Stimulated activated CD4-positive, alpha-beta T cell treated with anti-CD3 and anti-CD28 coated beads, TNF-alpha, amount 100 ng/mL, for 1 hour (primary cell): ENCODE results near the gene PRPF6.
"Not testable (repeated sequence)": the region's sequence is repeated elsewhere in the genome, so short reads cannot be mapped to it uniquely, and the experiment has no call there.

Experiments used
- DNase-seq, 3 donors: peaks; one replicate each; pipeline ENCODE4 v3.0.0-alpha.2; 2020; ENCODE audit warnings: low read depth in 3 of 3, low spot score in 1 of 3

PRPF6 gene

DNA sequence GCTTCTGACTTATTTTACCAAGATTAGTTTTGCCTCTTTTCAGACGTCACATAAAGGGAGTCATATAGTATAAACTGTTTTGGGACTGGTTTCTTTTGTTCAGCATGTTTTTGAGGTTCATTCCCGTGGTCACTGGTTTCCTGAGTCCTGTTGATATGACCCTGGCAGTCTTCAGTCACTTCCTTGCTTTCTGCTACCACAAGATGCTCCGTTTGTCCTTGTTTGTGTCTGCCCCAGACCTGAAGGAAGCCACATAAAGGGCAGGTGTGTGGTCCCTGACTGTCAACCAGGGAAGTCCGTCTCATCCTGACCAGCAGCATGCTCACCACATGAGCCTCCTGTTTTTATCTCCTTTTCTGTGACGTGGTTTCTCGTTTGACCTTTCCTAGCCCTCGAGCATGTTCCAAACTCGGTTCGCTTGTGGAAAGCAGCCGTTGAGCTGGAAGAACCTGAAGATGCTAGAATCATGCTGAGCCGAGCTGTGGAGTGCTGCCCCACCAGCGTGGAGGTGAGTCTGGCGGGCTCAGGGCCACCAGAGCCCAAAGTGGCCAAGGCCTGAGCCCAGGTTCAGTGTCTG is 29.0 kb downstream of the PRPF6 start:
- no peak for DNase-seq

DNA sequence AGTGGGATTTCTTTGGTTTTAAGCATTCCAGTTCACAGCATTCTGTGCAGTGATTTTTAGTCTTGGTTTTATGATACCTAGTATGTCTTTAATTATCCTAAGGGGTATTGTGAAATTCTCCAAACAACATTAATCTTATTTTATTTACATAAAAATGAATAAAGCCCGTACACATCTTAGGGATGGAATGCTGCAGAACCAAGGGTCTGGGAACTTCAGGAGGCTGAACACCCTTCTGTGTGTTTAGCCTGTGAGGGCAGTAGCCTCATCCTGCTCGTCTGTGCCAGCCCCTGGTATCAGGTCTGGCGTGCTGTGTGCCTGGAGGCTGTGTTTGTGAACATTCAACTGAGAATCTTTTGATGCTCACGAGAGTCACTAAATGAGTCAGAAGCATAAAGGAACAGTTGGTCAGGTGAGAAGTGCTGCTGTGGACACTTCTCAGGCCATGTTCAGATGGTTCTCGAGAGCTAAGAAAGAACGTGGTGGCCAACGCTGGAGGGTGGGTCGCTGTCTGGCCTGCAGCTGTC is 29.8 kb downstream of the PRPF6 start:
- no peak for DNase-seq

DNA sequence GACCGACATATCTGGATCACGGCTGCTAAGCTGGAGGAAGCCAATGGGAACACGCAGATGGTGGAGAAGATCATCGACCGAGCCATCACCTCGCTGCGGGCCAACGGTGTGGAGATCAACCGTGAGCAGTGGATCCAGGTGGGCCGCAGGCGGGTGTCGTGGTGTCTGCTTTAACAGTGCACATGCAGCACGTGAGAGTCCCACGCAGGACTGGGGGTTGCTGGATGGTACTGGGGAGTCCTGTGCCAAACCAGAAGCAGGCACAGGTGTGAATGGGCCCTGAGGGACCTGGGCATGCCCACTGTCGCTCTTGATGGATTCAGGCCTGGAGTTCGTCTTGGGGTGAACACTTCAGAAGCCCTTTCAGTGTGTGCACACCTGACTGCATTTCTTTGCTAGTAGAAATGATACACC is 30.4 kb downstream of the PRPF6 start:
- DNase-seq: no peak

DNA sequence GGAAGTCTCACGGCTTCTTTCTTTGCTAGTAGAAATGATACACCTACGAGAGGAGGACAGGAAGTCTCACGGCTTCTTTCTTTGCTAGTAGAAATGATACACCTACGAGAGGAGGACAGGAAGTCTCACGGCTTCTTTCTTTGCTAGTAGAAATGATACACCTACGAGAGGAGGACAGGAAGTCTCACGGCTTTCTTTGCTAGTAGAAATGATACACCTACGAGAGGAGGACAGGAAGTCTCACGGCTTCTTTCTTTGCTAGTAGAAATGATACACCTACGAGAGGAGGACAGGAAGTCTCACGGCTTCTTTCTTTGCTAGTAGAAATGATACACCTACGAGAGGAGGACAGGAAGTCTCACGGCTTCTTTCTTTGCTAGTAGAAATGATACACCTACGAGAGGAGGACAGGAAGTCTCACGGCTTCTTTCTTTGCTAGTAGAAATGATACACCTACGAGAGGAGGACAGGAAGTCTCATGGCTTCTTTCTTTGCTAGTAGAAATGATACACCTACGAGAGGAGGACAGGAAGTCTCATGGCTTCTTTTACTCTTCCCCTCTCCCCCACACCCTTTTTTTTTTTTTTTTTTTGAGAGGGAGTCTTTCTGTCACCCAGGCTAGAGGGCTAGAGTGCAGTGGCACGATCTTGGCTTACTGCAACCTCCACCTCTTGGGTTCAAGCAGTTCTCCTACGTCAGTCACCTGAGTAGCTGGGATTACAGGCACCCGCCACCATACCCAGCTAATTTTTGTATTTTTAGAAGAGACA is 31.6 kb downstream of the PRPF6 start:
- DNase-seq: not testable (repeated sequence)

DNA sequence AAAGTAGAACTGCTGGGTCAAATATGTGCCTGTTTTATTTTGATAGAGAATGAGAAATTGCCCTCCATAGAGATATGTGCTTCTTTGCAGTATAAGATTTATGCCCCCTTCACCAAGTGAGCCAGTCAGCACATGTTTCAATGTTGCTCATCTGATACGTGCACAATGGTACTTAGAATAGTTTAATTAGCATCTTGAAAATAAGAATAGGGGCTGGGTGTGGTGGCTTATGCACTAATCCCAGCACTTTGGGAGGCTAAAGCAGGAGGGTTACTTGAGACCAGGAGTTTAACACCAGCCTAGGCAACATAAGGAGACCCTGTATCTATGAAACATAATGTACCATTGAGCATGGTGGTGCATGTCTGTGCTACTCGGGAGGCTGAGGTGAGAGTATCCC is 34.7 kb downstream of the PRPF6 start:
- no peak for DNase-seq

DNA sequence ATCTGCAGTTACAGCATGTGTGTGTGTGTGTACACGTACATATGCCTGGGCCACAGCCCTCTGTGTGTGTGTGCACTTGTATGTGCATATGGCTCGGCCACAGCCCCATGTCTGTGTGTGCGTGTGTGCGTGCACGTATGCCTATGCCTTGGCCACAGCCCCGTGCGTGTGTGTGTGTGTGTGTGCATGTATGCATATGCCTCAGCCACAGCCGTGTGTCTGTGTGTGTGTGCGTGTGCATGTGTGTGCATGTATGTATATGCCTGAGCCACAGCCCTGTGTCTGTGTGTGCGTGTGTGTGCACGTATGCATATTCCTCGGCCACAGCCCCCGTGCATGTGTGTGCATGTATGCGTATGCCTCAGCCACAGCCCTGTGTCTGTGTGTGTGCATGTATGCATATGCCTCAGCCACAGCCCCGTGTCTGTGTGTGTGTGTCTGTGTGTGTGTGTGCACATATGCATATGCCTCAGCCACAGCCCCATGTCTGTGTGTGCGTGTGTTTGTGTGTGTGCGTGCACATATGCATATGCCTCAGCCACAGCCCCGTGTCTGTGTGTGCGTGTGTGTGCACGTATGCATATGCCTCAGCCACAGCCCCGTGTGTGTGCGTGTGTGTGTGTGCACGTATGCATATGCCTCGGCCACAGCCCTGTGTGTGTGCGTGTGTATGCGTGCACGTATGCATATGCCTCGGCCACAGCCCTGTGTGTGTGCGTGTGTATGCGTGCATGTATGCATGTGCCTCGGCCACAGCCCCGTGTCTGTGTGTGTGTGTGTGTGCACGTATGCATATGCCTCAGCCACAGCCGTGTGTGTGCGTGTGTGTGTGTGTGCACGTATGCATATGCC is 40.4 kb downstream of the PRPF6 start:
- no peak for DNase-seq

DNA sequence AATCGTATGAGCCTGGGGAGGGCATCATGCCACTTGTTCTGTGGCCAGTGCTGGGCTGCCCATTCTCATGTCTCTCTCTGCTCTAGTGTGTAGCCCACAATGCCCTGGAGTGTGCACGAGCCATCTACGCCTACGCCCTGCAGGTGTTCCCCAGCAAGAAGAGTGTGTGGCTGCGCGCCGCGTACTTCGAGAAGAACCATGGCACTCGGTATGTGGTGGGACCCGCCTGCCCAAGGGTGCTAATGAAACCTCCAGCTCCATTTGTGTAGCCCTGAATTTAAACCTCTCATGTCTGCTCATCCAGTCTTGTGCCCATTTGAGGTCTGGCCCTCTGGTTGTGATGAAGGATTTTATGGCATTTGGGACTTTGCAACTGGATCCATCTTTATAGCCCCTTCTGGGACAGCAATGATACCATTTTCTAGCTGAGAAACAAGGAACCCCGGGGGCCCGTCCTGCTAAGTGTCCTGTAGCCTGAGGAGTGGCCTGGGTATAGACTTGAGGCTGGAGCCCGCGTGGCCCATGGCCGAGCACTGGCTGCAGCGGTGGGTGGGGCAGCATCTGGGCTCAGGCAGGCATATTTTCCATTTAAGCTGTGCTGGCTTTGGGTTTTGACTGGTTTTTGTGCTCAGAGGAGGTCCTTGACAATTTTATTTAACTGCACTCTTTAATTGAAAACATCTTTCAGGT is 41.9 kb downstream of the PRPF6 start:
- DNase-seq: no peak

DNA sequence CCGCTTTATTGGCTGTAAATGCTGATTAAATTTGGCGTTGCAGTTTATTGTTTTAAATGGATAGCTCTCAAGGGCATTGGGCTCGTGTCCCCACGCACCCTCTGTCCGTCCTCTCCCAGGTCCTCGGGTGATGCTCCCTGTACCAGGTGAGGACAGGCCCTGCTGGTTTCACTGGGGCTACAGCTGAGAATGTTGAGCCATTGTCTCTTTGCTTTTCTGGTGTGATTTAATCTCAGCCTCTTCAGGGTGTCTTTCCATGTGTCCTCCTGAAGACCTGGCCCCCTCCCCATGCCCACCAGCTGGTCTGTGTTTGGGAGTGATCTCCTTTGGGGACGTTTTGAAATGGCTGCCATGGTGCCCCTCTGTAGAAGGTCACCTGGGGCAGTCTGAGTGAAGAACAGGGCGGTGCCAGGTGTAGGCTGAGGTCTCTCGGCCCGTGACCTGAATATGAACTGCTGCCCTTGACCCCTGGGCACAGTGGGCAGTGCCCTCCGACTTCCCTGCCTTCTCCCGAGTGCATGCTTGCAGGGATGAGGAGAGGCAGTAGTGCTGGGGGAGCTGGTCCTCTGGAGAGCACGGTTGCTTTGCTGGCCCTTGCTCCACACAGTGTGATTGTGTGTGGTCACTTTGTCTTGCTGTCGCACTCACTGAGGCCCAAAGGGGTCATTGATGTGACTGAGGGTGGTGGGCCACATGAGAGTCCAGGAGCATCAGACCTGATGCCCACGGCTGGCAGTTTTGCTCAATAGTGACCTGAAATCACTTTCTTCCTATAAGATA is 42.6 kb downstream of the PRPF6 start:
- no peak for DNase-seq

DNA sequence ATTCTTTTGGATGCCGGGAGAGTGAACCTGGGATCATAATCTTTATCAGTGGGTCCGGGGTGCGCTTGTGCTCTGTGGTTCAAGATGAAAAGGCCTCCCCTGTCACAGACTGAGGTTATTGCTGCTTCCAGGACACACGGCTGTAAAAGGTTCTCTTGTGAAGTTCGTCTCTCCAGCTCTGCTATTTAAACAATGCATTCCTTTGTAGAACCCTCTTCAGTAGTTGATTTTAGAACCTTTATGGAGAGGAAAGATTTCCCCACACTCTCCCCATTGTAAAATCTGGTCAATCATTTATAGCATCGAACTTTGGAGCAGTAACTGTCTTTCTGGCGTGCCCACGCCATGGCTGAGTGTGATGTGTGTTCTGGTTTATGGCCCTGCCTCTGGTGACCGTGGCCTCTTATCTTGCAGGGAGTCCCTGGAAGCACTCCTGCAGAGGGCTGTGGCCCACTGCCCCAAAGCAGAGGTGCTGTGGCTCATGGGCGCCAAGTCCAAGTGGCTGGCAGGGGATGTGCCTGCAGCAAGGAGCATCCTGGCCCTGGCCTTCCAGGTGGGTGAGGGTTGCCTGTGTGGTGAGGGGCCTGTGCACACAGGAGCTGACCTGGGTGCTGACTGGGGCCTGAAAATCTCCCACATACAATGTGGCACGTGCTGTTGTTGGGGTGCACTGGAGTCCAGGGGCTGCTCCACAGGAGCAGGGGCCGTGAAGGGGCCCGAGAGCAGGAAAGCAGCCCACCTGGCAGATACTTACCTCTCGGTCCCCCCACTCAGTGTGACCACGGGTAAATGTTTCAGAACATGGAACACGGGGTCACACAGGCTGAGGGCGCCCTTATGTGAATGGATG is 43.4 kb downstream of the PRPF6 start:
- DNase-seq: no peak

DNA sequence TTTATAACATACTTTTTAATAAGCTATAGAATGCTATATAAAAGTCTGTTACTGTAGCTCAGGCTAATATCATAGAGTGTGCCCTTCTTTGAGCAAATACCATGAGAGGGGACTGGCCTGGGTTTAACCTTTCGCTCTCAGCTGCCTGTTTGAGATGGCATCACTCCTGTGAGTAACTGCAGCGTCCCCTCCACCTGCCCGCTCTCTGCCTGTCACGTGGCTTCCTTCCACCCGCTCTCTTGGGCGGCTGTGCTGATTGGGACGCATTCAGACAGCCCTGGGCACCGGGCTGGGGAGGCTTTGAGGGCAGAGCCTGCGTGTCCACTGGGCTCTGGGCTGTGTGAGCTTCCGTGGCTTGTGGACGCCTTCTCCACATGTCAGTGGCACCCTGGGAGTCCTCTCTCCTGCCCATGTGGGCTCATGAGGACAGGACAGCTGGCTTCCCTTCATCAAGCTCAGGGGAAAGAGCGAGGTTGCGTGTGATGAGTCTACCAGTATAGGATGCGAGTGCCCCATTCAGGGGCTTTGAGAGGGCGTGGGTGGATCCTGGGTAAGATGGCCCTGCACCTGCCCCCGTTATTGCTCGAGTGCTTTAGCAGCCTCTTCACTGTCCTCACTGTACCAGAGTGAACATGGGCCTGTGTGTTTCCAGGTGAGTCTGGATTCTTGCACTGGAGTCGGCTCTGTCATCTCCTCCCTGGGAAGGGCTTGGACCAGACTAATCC is 44.3 kb downstream of the PRPF6 start:
- DNase-seq: no peak

DNA sequence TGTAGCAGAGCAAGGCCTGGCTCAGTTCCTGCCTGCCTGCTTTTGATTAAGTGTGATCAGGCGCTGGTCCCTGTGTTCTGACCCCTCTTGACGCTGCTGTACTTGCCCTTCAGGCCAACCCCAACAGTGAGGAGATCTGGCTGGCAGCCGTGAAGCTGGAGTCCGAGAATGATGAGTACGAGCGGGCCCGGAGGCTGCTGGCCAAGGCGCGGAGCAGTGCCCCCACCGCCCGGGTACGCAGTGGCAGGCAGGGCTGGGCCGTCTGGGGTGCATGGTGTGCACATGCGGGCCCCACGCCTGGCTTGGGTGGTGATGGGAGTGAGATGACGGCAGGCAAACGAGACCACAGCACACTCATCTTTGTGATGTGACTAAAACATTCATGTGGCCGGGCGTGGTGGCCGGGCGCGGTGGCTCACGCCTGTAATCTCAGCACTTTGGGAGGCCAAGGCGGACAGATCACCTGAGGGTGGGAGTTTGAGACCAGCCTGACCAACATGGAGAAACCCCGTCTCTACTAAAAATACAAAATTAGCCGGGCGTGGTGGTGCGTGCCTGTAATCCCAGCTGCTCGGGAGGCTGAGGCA is 45.0 kb downstream of the PRPF6 start:
- no peak for DNase-seq

DNA sequence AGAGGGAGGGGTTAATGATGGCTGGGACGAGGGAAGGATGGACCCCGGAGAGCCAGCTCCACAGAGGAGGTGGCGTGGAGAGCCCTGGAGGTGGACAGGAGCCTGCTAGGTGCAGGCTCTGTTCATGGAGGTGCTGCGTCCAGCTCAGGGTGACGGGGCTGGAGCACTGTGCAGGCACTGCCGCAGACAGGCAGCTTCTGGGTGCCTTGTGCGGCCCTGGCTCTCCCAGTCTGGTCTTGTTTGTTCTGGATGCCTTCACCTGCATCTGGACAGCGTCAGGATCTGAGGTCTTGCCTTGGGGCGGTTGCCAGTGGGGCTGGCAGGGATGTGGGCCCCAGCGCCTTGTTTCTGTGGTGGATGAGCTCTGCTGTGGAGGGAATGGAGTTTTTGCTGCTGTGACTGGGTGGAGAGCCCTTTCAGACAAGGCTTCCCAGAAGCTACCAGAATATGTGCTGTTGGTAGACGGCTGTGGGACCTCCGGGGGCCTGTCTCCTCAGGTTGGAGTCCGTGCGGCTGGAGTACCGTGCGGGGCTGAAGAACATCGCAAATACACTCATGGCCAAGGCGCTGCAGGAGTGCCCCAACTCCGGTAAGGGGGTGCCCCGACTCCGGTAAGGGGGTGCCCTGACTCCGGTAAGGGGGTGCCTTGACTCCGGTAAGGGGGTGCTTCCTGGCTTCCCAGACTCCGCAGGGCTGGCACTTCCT is 47.2 kb downstream of the PRPF6 start:
- no peak for DNase-seq

DNA sequence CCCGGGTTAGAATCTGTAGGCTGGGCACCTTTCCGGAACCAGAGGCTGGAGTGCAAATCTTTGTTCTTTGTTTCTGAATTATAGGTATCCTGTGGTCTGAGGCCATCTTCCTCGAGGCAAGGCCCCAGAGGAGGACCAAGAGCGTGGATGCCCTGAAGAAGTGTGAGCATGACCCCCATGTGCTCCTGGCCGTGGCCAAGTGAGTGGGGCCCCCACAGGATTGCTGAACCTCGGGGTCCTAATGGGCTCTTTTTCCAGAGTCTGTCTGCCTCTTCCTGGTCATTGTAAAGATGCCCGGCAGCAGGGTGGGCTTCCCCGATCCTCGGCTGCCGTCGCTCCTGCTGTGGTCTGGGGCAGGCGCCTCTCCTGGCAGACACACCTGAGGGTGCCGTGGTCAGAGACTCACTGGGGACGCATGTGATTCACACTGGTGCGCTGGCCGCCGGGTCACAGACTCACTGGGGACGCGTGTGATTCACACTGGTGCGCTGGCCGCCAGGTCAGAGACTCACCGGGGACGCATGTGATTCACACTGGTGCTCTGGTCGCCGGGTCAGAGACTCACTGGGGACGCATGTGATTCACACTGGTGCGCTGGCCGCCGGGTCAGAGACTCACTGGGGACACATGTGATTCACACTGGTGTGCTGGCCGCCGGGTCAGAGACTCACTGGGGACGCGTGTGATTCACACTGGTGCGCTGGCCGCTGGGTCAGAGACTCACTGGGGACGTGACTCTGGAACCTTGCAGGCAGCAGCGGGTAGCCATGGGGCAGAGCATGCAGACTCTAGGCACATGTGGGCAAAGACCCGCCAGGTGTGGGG is 48.6 kb downstream of the PRPF6 start:
- DNase-seq: no peak

DNA sequence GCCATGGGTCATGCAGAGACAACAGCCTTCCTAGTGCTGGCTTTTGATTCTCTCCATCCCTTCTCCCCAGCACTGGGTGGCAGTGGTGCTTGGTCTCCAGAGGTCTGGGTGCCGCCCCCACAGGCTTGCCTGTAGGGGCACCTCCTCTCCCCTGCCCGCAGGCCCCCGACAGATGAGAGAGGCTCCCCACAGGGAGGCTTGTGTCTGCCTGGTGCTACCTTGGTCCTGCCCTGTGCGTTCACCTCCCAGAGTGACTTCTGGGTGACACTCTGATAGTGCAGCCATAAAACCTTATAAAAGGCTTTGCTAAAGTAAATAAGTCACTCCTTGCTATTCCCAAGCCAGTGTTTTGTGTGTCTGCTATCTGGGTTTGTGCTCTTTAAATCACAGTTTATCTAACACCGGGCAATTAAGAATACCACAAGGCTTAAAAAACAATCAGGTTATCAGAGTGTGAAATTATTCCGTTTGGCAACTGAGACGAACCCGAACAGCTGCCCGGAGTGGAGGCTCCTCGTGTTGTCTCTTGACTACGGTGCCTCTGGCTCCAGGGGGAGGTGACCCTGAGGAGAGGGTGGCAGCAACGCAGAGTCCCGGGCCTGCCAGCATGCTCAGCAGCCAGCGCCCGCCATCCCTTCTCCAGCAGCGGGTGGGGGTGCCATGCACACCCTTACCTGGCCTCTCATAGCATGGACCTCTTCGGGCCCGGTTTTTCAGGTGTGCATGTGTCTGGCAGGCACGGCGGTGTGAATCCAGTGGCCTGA is 49.6 kb downstream of the PRPF6 start:
- DNase-seq: no peak

DNA sequence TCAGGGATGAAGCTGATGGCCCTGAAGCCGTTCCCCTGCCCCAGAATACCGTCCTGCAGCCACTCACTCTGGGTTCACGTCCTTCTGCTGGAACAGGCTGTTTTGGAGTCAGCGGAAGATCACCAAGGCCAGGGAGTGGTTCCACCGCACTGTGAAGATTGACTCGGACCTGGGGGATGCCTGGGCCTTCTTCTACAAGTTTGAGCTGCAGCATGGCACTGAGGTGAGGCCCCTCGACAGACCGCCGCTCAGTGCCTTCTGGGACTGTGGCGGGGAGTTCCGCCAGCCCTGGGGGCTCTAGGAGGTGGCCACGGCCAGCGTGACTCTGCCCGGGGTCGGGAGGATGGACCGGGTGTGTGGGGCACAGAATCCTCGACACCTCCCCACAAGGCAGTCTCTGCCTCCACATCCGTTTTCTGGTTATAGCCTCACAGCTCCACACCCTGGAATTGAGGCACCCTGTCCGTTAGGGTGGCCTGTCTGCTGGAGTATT is 50.9 kb downstream of the PRPF6 start:
- DNase-seq: no peak
